A673 (cell line): ENCODE measurements around the gene PPP1R37.

ENCODE experiments used
- CTCF ChIP-seq: fragments of 300-800, 200-600 bp; sonication (generic); conservative IDR thresholded peaks from 2 replicates; pipeline ENCODE4 v1.5.1; 2017; ENCODE audit warnings: low read depth, mild to moderate bottlenecking, antibody characterized with exemption, low read length, moderate library complexity, mixed read lengths
- EZH2 ChIP-seq: fragments of 200-600 bp; sonication (generic); IDR thresholded peaks from 2 replicates; pipeline ENCODE4 v1.6.1; 2017; ENCODE audit warnings: borderline replicate concordance, low read depth, mild to moderate bottlenecking, mixed read lengths, antibody characterized with exemption, low read length; ENCODE audit not compliant: poor library complexity, severe bottlenecking

- TF ChIP-seq EZH2 (no peak), CTCF (no peak)
Measured at GRCh38 chr19:45195764-45196163, 102.8 kb downstream of the PPP1R37 start.
